Activated naive CD4-positive, alpha-beta T cell treated with anti-CD3 and anti-CD28 coated beads, Interleukin-2, amount 10 ng/mL, durations not matched to agents 7 days and 5 days (primary cell): ENCODE results near the gene PSMD13.
"Not testable (repeated sequence)": the region's sequence is repeated elsewhere in the genome, so short reads cannot be mapped to it uniquely, and the experiment has no call there.

ENCODE experiments used
- CTCF ChIA-PET: fragments of 350-600 bp; sonication (Branson Sonifier 250); formaldehyde crosslinking; loops from one replicate; lab custom pipeline; 2021; ENCODE audit warnings: antibody characterized with exemption; lab: Charles Lee
- DNase-seq: peaks from one replicate; pipeline ENCODE4 v3.0.0-alpha.2; 2020
- H3K27ac Mint-ChIP-seq: one replicate; pipeline ENCODE4 v1.8.0; 2021; ENCODE audit warnings: mild to moderate bottlenecking, moderate library complexity, mixed read lengths
- H3K27me3 Mint-ChIP-seq: one replicate; pipeline ENCODE4 v1.8.0; 2021; ENCODE audit warnings: mild to moderate bottlenecking, mixed read lengths
- H3K36me3 Mint-ChIP-seq: one replicate; pipeline ENCODE4 v1.8.0; 2021; ENCODE audit warnings: mixed read lengths
- H3K4me1 Mint-ChIP-seq: one replicate; pipeline ENCODE4 v1.8.0; 2021; ENCODE audit warnings: mixed read lengths
- H3K4me3 Mint-ChIP-seq: one replicate; pipeline ENCODE4 v1.8.0; 2021; ENCODE audit warnings: mild to moderate bottlenecking, moderate library complexity, mixed read lengths
- H3K9me3 Mint-ChIP-seq: one replicate; pipeline ENCODE4 v1.8.0; 2021; ENCODE audit warnings: mixed read lengths

Gene PSMD13

GRCh38 chr11:253886-254270 is 17.1 kb downstream of the PSMD13 start:
- DNase-seq, result no peak
- H3K9me3 Mint-ChIP-seq, result no peaks in the 10 kb centered on the region
- H3K27ac Mint-ChIP-seq, result peak overlapping the region; percentile 38
- H3K27me3 Mint-ChIP-seq, result peaks cover 15% of the 10 kb centered on the region
- H3K4me1 Mint-ChIP-seq, result peaks cover 16% of the 10 kb centered on the region
- CTCF ChIA-PET, result no interaction called here
- peaks cover 36% of the 10 kb centered on the region for H3K36me3 Mint-ChIP-seq
- no peak overlapping the region for H3K4me3 Mint-ChIP-seq

- H3K4me3 Mint-ChIP-seq, result no peak overlapping the region
- peaks cover 11% of the 10 kb centered on the region for H3K4me1 Mint-ChIP-seq
- H3K9me3 Mint-ChIP-seq, result no peaks in the 10 kb centered on the region
- H3K27ac Mint-ChIP-seq, result no peak overlapping the region
- H3K36me3 Mint-ChIP-seq, result peaks cover 29% of the 10 kb centered on the region
- peaks cover 25% of the 10 kb centered on the region for H3K27me3 Mint-ChIP-seq
- CTCF ChIA-PET, result no interaction called here
- DNase-seq, result no peak
These were observed 18.4 kb downstream of the PSMD13 start for GRCh38 chr11:255176-255575.

GRCh38 chr11:255816-256215 is 19.0 kb downstream of the PSMD13 start:
- H3K27me3 Mint-ChIP-seq, result peaks cover 29% of the 10 kb centered on the region
- peaks cover 6% of the 10 kb centered on the region for H3K4me1 Mint-ChIP-seq
- DNase-seq, result no peak
- no peaks in the 10 kb centered on the region for H3K9me3 Mint-ChIP-seq
- H3K27ac Mint-ChIP-seq, result no peak overlapping the region
- CTCF ChIA-PET, result no interaction called here
- H3K4me3 Mint-ChIP-seq, result no peak overlapping the region
- H3K36me3 Mint-ChIP-seq, result peaks cover 24% of the 10 kb centered on the region

- CTCF ChIA-PET, result no interaction called here
- no peaks in the 10 kb centered on the region for H3K4me1 Mint-ChIP-seq
- no peaks in the 10 kb centered on the region for H3K9me3 Mint-ChIP-seq
- no peak overlapping the region for H3K27ac Mint-ChIP-seq
- peaks cover 37% of the 10 kb centered on the region for H3K27me3 Mint-ChIP-seq
- DNase-seq, result no peak
- H3K36me3 Mint-ChIP-seq, result peaks cover 14% of the 10 kb centered on the region
- no peak overlapping the region for H3K4me3 Mint-ChIP-seq
These were observed 20.4 kb downstream of the PSMD13 start for GRCh38 chr11:256952-257737.

- CTCF ChIA-PET, result interaction anchor here (1.2 kb wide), 1 partner anchor 10 kb away, joined by 3 read pairs; no protein-coding TSS in a partner anchor
- Mint-ChIP-seq H3K4me1 (no peaks in the 10 kb centered on the region), H3K27me3 (peaks cover 39% of the 10 kb centered on the region), H3K9me3 (no peaks in the 10 kb centered on the region), H3K36me3 (peaks cover 6% of the 10 kb centered on the region), H3K27ac (no peak overlapping the region), H3K4me3 (no peak overlapping the region)
- no peak for DNase-seq
These were observed 21.2 kb downstream of the PSMD13 start for GRCh38 chr11:257766-258493.

GRCh38 chr11:259413-259812 is 22.6 kb downstream of the PSMD13 start:
- no peak overlapping the region for H3K4me3 Mint-ChIP-seq
- H3K27me3 Mint-ChIP-seq, result peaks cover 39% of the 10 kb centered on the region
- no peak overlapping the region for H3K27ac Mint-ChIP-seq
- CTCF ChIA-PET, result interaction anchor here (5.6 kb wide), 1 partner anchor 8 kb away, joined by 36 read pairs; no protein-coding TSS in a partner anchor
- DNase-seq, result no peak
- H3K4me1 Mint-ChIP-seq, result no peaks in the 10 kb centered on the region
- H3K9me3 Mint-ChIP-seq, result no peaks in the 10 kb centered on the region
- no peaks in the 10 kb centered on the region for H3K36me3 Mint-ChIP-seq

GRCh38 chr11:261624-262023 is 24.8 kb downstream of the PSMD13 start:
- CTCF ChIA-PET, result interaction anchor here (5.6 kb wide), 1 partner anchor 10 kb away, joined by 36 read pairs; no protein-coding TSS in a partner anchor
- no peak for DNase-seq
- Mint-ChIP-seq H3K36me3 (no peaks in the 10 kb centered on the region), H3K4me1 (peaks cover 2% of the 10 kb centered on the region), H3K27me3 (peaks cover 44% of the 10 kb centered on the region), H3K27ac (no peak overlapping the region), H3K9me3 (no peaks in the 10 kb centered on the region), H3K4me3 (no peak overlapping the region)

GRCh38 chr11:266676-267439 is 30.1 kb downstream of the PSMD13 start:
- Mint-ChIP-seq H3K27me3 (peaks cover 11% of the 10 kb centered on the region), H3K36me3 (peaks cover 9% of the 10 kb centered on the region), H3K9me3 (no peaks in the 10 kb centered on the region), H3K4me1 (peaks cover 37% of the 10 kb centered on the region), H3K4me3 (peak overlapping the region; percentile 72), H3K27ac (peak overlapping the region; percentile 89)
- CTCF ChIA-PET, result interaction anchor here (1.3 to 4.3 kb wide), 3 partner anchors 12 to 17 kb away, joined by 4 to 32 read pairs (median 16); no protein-coding TSS in a partner anchor
- DNase-seq, result peak; percentile 61

- peak overlapping the region; percentile 99 for H3K27ac Mint-ChIP-seq
- CTCF ChIA-PET, result interaction anchor here (1.1 to 4.3 kb wide), 4 partner anchors 11 to 20 kb away, joined by 4 to 32 read pairs (median 10); no protein-coding TSS in a partner anchor
- peaks cover 14% of the 10 kb centered on the region for H3K27me3 Mint-ChIP-seq
- peak overlapping the region; percentile 79 for H3K4me3 Mint-ChIP-seq
- peak; percentile 82 for DNase-seq
- H3K4me1 Mint-ChIP-seq, result peaks cover 41% of the 10 kb centered on the region
- H3K9me3 Mint-ChIP-seq, result no peaks in the 10 kb centered on the region
- H3K36me3 Mint-ChIP-seq, result peaks cover 13% of the 10 kb centered on the region
These were observed 30.8 kb downstream of the PSMD13 start for GRCh38 chr11:267491-267994.

GRCh38 chr11:268716-269145 is 32.0 kb downstream of the PSMD13 start:
- Mint-ChIP-seq H3K36me3 (peaks cover 15% of the 10 kb centered on the region), H3K4me3 (peak overlapping the region; percentile 79), H3K27ac (peak overlapping the region; percentile 99), H3K27me3 (peaks cover 24% of the 10 kb centered on the region), H3K4me1 (peaks cover 43% of the 10 kb centered on the region)
- peak; percentile 86 for DNase-seq
- H3K9me3 Mint-ChIP-seq, result not testable (repeated sequence)
- CTCF ChIA-PET, result interaction anchor here (0.6 to 4.3 kb wide), 4 partner anchors 8 to 19 kb away, joined by 4 to 32 read pairs (median 10); no protein-coding TSS in a partner anchor

- no peaks in the 10 kb centered on the region for H3K9me3 Mint-ChIP-seq
- peak overlapping the region; percentile 99 for H3K27ac Mint-ChIP-seq
- peak; percentile 73 for DNase-seq
- H3K4me1 Mint-ChIP-seq, result peaks cover 43% of the 10 kb centered on the region
- peaks cover 29% of the 10 kb centered on the region for H3K27me3 Mint-ChIP-seq
- peaks cover 16% of the 10 kb centered on the region for H3K36me3 Mint-ChIP-seq
- CTCF ChIA-PET, result interaction anchor here (0.6 to 4.3 kb wide), 3 partner anchors 8 to 19 kb away, joined by 4 to 32 read pairs (median 16); no protein-coding TSS in a partner anchor
- peak overlapping the region; percentile 79 for H3K4me3 Mint-ChIP-seq
These were observed 32.5 kb downstream of the PSMD13 start for GRCh38 chr11:269146-269890.

GRCh38 chr11:270451-271318 is 33.9 kb downstream of the PSMD13 start:
- Mint-ChIP-seq H3K36me3 (peaks cover 21% of the 10 kb centered on the region), H3K4me1 (peaks cover 46% of the 10 kb centered on the region), H3K4me3 (no peak overlapping the region), H3K9me3 (no peaks in the 10 kb centered on the region), H3K27ac (peak overlapping the region; percentile 99), H3K27me3 (peaks cover 33% of the 10 kb centered on the region)
- CTCF ChIA-PET, result interaction anchor here (1.0 kb wide), 1 partner anchor 20 kb away, joined by 4 read pairs; no protein-coding TSS in a partner anchor
- no peak for DNase-seq
